Effector memory CD4-positive, alpha-beta T cell (primary cell): ENCODE data around the gene NOX5.

ENCODE experiments used
- DNase-seq, 3 donors: peaks; one replicate each; pipeline ENCODE4 v3.0.0-alpha.2; 2020
- H3K27ac ChIP-seq: 2 replicates; pipeline ENCODE4 v1.7.0; 2013; ENCODE audit warnings: mild to moderate bottlenecking, low read length, moderate library complexity; ENCODE audit not compliant: insufficient read depth, poor library complexity, severe bottlenecking
- H3K27me3 ChIP-seq: replicated peaks from 2 replicates; pipeline ENCODE4 v1.7.0; 2013; ENCODE audit warnings: mild to moderate bottlenecking, low read length; ENCODE audit not compliant: insufficient read depth, control insufficient read depth, poor library complexity, severe bottlenecking
- H3K36me3 ChIP-seq: 2 replicates; pipeline ENCODE4 v1.7.0; 2013; ENCODE audit warnings: mild to moderate bottlenecking, low read length, moderate library complexity; ENCODE audit not compliant: control insufficient read depth, insufficient read depth
- H3K4me1 ChIP-seq: 2 replicates; pipeline ENCODE4 v1.7.0; 2013; ENCODE audit warnings: low read length, mild to moderate bottlenecking; ENCODE audit not compliant: control insufficient read depth, insufficient read depth, poor library complexity, severe bottlenecking
- H3K4me3 ChIP-seq: 2 replicates; pipeline ENCODE4 v1.7.0; 2013; ENCODE audit warnings: low read length, low read depth, mild to moderate bottlenecking; ENCODE audit not compliant: insufficient read depth, poor library complexity, severe bottlenecking
- H3K9me3 ChIP-seq: 2 replicates; pipeline ENCODE4 v1.7.0; 2013; ENCODE audit warnings: mild to moderate bottlenecking, low read length, moderate library complexity; ENCODE audit not compliant: control insufficient read depth

Gene NOX5

DNA sequence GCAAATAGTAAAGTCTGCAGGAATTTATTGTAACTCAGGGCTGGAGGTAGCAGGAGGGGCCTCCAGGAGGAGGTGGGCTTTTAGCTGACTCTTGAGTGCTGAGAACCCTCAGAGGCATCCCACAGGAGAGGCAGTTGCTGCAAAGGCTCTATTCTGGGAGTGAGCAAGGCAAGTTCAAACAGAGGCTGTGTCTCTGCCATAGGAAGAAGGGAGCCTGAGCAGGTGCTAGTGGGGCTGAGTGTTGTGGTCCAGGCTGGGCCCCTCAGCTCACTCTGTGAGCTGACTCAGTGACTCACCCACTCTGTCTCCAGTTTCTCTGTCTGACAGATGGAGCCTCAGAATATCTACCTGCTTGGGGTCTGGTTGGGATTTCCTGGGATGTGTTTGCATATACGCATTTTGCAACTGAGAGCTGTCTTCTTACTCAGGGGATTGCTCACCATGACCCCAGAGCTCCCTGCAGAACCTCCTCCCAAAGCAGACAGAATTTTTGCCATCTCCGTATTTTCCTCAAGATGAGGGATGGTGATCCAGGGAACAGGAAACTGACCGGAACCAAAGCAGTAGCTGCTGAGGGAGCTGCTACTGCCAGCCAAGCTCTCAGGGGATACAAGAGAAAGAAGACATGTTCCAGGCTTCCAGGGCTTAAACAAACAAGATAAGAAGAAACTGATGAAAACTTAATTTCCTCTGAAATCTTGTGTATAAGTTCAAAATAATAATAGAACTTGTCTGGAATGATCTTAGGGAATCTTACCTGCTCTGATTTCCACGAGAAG lies 13.6 kb upstream of the NOX5 start:
- H3K27me3 ChIP-seq: peaks cover 3% of the 10 kb centered on the region
- no peak overlapping the region for H3K4me3 ChIP-seq
- H3K4me1 ChIP-seq: no peaks in the 10 kb centered on the region
- DNase-seq: no peak
- H3K36me3 ChIP-seq: no peaks in the 10 kb centered on the region
- H3K27ac ChIP-seq: no peak overlapping the region
- H3K9me3 ChIP-seq: no peaks in the 10 kb centered on the region

DNA sequence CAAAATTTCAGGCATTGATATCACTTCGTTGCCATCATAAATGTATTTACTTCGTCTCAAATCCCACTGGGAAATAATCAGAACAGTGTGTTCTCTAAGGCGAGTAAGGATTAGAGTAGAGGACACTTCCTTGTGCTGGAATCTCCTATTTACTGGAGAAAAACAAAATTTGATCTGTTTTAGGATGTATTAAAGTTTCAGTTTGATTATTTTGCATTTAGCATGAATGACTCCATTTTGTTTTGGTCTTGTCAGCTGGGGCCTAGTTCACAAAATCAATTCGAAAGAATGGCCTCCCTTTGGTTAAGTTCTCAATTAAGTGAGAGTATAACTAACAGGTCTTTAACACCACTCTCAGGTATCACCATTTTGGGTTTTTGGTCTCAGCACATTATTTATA lies 11.7 kb upstream of the NOX5 start:
- DNase-seq: no peak
- Histone ChIP-seq H3K4me3 (no peak overlapping the region), H3K27ac (no peak overlapping the region), H3K4me1 (no peaks in the 10 kb centered on the region), H3K9me3 (no peaks in the 10 kb centered on the region), H3K27me3 (peaks cover 3% of the 10 kb centered on the region), H3K36me3 (no peaks in the 10 kb centered on the region)

- no peak overlapping the region for H3K4me3 ChIP-seq
- DNase-seq: no peak
- H3K4me1 ChIP-seq: no peaks in the 10 kb centered on the region
- H3K27me3 ChIP-seq: peaks cover 2% of the 10 kb centered on the region
- no peaks in the 10 kb centered on the region for H3K36me3 ChIP-seq
- H3K9me3 ChIP-seq: peaks cover 8% of the 10 kb centered on the region
- H3K27ac ChIP-seq: no peak overlapping the region
Measured at GRCh38 chr15:69004011-69004410, 10.5 kb upstream of the NOX5 start.

DNA sequence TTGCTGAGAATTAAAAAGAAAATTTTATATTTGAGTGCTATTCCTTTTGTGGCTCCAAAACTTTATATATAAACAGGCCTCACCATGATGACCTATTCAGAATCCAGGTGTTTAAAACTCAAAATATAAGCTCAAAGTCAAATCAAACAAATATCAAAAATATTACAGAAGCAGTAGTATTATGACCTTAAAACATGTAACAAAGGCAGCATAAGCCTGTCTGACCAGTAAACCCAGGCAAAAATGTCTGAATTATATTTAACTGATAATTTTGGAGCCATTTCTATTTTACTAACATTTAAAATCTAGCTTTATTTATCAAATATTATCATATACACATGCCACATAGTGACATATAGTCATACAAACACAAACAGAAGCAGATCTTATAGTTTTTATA lies 6.4 kb upstream of the NOX5 start:
- H3K27ac ChIP-seq: no peak overlapping the region
- no peaks in the 10 kb centered on the region for H3K27me3 ChIP-seq
- DNase-seq: no peak
- no peaks in the 10 kb centered on the region for H3K4me1 ChIP-seq
- no peaks in the 10 kb centered on the region for H3K36me3 ChIP-seq
- peaks cover 9% of the 10 kb centered on the region for H3K9me3 ChIP-seq
- no peak overlapping the region for H3K4me3 ChIP-seq

DNA sequence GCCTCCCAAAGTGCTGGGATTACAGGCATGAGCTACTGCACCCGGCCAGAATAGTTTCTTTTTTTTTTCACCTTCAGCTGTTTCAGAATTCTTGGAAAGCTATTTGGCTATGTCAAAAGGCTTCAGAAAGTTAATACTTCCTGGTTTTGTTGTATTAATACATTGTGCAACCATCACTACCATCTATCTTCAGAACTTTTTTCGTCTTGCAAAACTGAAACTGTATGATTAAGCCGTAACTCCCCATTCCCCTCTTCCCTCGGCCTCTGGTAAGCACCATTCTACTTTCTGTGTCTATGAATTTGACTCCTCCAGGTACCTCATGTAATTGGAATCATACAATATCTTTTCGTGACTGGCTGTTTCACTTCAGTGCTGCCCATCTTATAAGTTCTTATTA lies 5.2 kb upstream of the NOX5 start:
- Histone ChIP-seq H3K9me3 (peaks cover 9% of the 10 kb centered on the region), H3K27me3 (no peaks in the 10 kb centered on the region), H3K27ac (no peak overlapping the region), H3K4me3 (no peak overlapping the region), H3K4me1 (no peaks in the 10 kb centered on the region), H3K36me3 (no peaks in the 10 kb centered on the region)
- no peak for DNase-seq

- DNase-seq: no peak
- no peaks in the 10 kb centered on the region for H3K27me3 ChIP-seq
- H3K9me3 ChIP-seq: peaks cover 9% of the 10 kb centered on the region
- H3K4me3 ChIP-seq: no peak overlapping the region
- no peak overlapping the region for H3K27ac ChIP-seq
- H3K36me3 ChIP-seq: no peaks in the 10 kb centered on the region
- H3K4me1 ChIP-seq: no peaks in the 10 kb centered on the region
Measured at GRCh38 chr15:69011641-69012040, 2.9 kb upstream of the NOX5 start.

- Histone ChIP-seq H3K4me3 (no peak overlapping the region), H3K9me3 (peaks cover 9% of the 10 kb centered on the region), H3K36me3 (no peaks in the 10 kb centered on the region), H3K4me1 (no peaks in the 10 kb centered on the region), H3K27me3 (no peaks in the 10 kb centered on the region), H3K27ac (no peak overlapping the region)
- no peak for DNase-seq
Measured at GRCh38 chr15:69012761-69013364, 1.6 kb upstream of the NOX5 start.

DNA sequence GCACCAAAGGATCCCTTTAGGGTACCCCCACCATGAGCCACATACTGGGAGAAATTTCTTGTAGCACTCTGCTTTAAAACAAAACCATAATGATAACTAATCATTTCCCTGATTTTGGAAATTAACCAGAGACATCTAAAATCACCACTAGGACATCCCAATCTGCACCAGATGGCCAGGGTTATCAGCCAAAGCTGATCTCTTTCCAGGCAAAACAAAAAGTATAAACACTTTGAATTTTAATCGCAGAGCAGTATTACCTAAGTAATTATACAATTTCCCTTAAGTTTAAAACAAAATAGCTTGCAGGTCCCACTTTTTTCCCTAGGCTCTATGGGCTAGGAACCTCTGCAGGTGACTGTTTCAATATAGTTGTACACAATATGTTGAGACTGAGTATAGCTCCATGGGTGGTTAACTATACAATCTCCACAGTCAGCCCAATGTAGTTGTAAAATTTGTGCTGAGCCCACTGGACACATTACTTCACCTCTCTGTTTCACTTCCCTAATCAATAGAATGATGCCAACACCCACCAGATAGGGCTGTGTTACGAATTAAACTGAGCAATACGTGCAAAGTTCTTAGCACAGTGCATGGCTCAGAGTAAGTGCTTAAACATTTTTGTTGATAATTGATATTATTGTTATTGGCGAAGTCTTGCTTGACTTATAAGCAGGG lies 629 bp upstream of the NOX5 start:
- H3K4me1 ChIP-seq: no peaks in the 10 kb centered on the region
- H3K4me3 ChIP-seq: no peak overlapping the region
- H3K36me3 ChIP-seq: no peaks in the 10 kb centered on the region
- peaks cover 3% of the 10 kb centered on the region for H3K9me3 ChIP-seq
- H3K27me3 ChIP-seq: no peaks in the 10 kb centered on the region
- H3K27ac ChIP-seq: no peak overlapping the region
- DNase-seq: no peak

DNA sequence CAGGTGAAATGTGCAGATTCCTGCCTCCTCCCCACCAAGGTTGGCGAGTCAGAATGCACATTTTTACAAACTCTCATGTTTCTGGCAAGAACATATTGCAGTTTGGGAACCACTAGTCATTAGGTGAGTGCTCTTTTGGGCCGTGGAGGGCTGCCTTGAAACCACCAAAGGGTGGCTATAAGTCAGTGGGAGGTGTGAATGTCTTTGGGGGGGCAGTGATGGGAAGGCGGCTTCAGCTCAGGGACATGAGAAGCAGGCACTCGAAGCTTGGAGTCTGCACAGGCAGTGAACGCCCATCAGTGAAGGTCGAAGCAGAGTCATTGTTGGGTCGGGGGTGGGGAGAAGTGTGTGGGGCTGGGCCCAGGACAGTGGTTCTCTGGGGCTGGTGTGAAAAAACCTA lies 1.1 kb downstream of the NOX5 start:
- no peak overlapping the region for H3K27ac ChIP-seq
- no peak overlapping the region for H3K4me3 ChIP-seq
- no peaks in the 10 kb centered on the region for H3K27me3 ChIP-seq
- H3K36me3 ChIP-seq: no peaks in the 10 kb centered on the region
- no peaks in the 10 kb centered on the region for H3K9me3 ChIP-seq
- DNase-seq: no peak
- no peaks in the 10 kb centered on the region for H3K4me1 ChIP-seq

DNA sequence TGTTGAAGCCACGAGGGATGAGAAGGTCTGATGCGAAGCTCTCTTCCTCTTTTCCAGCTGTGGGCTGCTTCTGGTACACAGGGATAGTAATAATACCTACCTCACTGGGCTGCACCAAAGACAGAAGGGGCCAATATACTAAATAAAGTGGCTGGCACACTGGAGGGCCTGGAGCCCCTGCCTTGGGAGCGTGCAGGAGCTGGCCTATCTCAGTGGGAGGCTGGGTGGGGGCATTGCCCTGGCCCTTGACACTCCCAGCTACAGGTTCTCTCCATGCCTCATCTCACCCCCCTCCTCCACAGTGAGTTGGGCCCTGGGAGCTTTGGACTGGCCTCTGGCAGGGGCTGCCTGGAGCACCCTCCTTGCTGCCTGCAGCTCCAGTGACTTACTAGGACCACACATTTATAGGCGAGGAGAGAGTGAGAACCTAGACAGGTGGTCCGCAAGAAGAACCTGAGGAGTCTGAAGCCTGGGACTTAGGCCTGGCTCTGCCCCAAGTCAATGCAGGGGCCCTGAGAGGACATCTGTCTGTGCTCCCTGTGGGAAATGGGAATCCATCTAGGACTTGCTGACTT lies 1.6 kb downstream of the NOX5 start:
- Histone ChIP-seq H3K36me3 (no peaks in the 10 kb centered on the region), H3K27me3 (no peaks in the 10 kb centered on the region), H3K27ac (no peak overlapping the region), H3K9me3 (no peaks in the 10 kb centered on the region), H3K4me3 (no peak overlapping the region), H3K4me1 (no peaks in the 10 kb centered on the region)
- DNase-seq: no peak
